Neural cell (in vitro differentiated cells): ENCODE data around the gene BAIAP2L1. TPM values are rescaled to one million over a fixed set of nuclear protein-coding genes. Genes with fewer than 3 reads are reported as not detected.

Experiments
- H2AFZ ChIP-seq: fragments of 200-600, 300-800 bp; sonication (generic), shearing (Covaris generic); 2 replicates; pipeline ENCODE4 v1.6.0; 2014; ENCODE audit warnings: low read depth, mild to moderate bottlenecking, antibody characterized with exemption, low read length, moderate library complexity
- H3F3A ChIP-seq: fragments of 200-600 bp; shearing (Covaris generic); 2 replicates; pipeline ENCODE4 v1.6.1; 2016; ENCODE audit warnings: mild to moderate bottlenecking, moderate library complexity, mixed read lengths, antibody characterized with exemption, low read length; ENCODE audit not compliant: insufficient read depth, poor library complexity, severe bottlenecking
- H3K27ac ChIP-seq: fragments of 200-600, 300-800 bp; sonication (generic), shearing (Covaris generic); 2 replicates; pipeline ENCODE4 v1.5.1; 2014; ENCODE audit warnings: mild to moderate bottlenecking, low read length, moderate library complexity
- H3K27me3 ChIP-seq: fragments of 300-800, 200-600 bp; sonication (generic), shearing (Covaris generic); 2 replicates; pipeline ENCODE4 v1.6.0; 2014; ENCODE audit warnings: mild to moderate bottlenecking, low read depth, low read length, moderate library complexity; ENCODE audit not compliant: insufficient read depth
- H3K36me3 ChIP-seq: fragments of 300-800, 200-600 bp; sonication (generic), shearing (Covaris generic); 2 replicates; pipeline ENCODE4 v1.5.1; 2014; ENCODE audit warnings: mild to moderate bottlenecking, antibody characterized with exemption, low read length, moderate library complexity; ENCODE audit not compliant: insufficient read depth
- H3K4me2 ChIP-seq: fragments of 300-800, 200-600 bp; sonication (generic), shearing (Covaris generic); 2 replicates; pipeline ENCODE4 v1.6.0; 2014; ENCODE audit warnings: mild to moderate bottlenecking, low read length
- H3K4me3 ChIP-seq: fragments of 300-800, 200-600 bp; sonication (generic), shearing (Covaris generic); 2 replicates; pipeline ENCODE4 v1.5.1; 2014; ENCODE audit warnings: mild to moderate bottlenecking, low read length, moderate library complexity
- H3K79me2 ChIP-seq: fragments of 200-600 bp; shearing (Covaris generic); replicated peaks from 2 replicates; pipeline ENCODE4 v1.6.0; 2014; ENCODE audit warnings: mild to moderate bottlenecking, low read length, moderate library complexity; ENCODE audit not compliant: insufficient read depth
- H3K9ac ChIP-seq: fragments of 300-800, 200-600 bp; sonication (generic), shearing (Covaris generic); 2 replicates; pipeline ENCODE4 v1.6.1; 2016; ENCODE audit warnings: mild to moderate bottlenecking, low read length, mixed read lengths
- H3K9me2 ChIP-seq: fragments of 200-600 bp; shearing (Covaris generic); 2 replicates; pipeline ENCODE4 v1.6.1; 2016; ENCODE audit warnings: mild to moderate bottlenecking, low read length, mixed read lengths; ENCODE audit not compliant: insufficient read depth
- H3K9me3 ChIP-seq: fragments of 200-600, 300-800 bp; sonication (generic), shearing (Covaris generic); 2 replicates; pipeline ENCODE4 v1.6.1; 2016; ENCODE audit warnings: mild to moderate bottlenecking, mixed run types, low read length, moderate library complexity, mixed read lengths
- H4K20me1 ChIP-seq: fragments of 200-600 bp; shearing (Covaris generic); 2 replicates; pipeline ENCODE4 v1.6.1; 2016; ENCODE audit warnings: mild to moderate bottlenecking, mixed run types; ENCODE audit not compliant: insufficient read depth
- EP300 ChIP-seq: fragments of 450-650 bp; conservative IDR thresholded peaks from 2 replicates; pipeline ENCODE4 v1.6.1; 2014; ENCODE audit warnings: antibody characterized with exemption, mild to moderate bottlenecking, moderate library complexity; ENCODE audit not compliant: poor library complexity, severe bottlenecking
- EZH2 ChIP-seq: fragments of 200-600, 300-800 bp; shearing (Covaris generic), sonication (generic); IDR thresholded peaks from 2 replicates; pipeline ENCODE4 v1.6.1; 2014; ENCODE audit warnings: antibody characterized with exemption, low read length, borderline replicate concordance, mild to moderate bottlenecking; ENCODE audit not compliant: insufficient read depth, poor library complexity, severe bottlenecking
- MXI1 ChIP-seq: fragments of 450-650 bp; conservative IDR thresholded peaks from 2 replicates; pipeline ENCODE4 v1.6.1; 2014; ENCODE audit warnings: antibody characterized with exemption, mild to moderate bottlenecking; ENCODE audit not compliant: poor library complexity, severe bottlenecking
- POLR2AphosphoS5 ChIP-seq: IDR thresholded peaks from 2 replicates; pipeline ENCODE4 v1.6.1; 2012
- RAD21 ChIP-seq: fragments of 450-650 bp; conservative IDR thresholded peaks from 2 replicates; pipeline ENCODE4 v1.6.1; 2014; ENCODE audit warnings: antibody characterized with exemption, mild to moderate bottlenecking, moderate library complexity
- SMC3 ChIP-seq: fragments of 450-650 bp; conservative IDR thresholded peaks from 2 replicates; pipeline ENCODE4 v1.6.1; 2014; ENCODE audit warnings: antibody characterized with exemption, mild to moderate bottlenecking, moderate library complexity; ENCODE audit not compliant: poor library complexity
- TAF1 ChIP-seq: IDR thresholded peaks from 2 replicates; pipeline ENCODE4 v1.6.1; 2012; ENCODE audit warnings: low read depth
- polyA plus RNA-seq: library from polyadenylated mRNA; depleted of rRNA; stranded (reverse); fragments of >200 nt; gene quantifications from 2 replicates; pipeline ENCODE4 v1.2.3, GENCODE V29; 2014
- TF ChIP-seq, protein P1 (sequence below): fragments of 450-650 bp; IDR thresholded peaks from 2 replicates; pipeline ENCODE4 v1.5.1; 2014; ENCODE audit warnings: antibody characterized with exemption, mild to moderate bottlenecking, moderate library complexity; ENCODE audit not compliant: poor library complexity, severe bottlenecking
- TF ChIP-seq, protein P2 (sequence below): IDR thresholded peaks from 2 replicates; pipeline ENCODE4 v1.6.1; 2012; ENCODE audit warnings: borderline replicate concordance

BAIAP2L1 gene
- polyA plus RNA-seq, 1 donor from 2014 or later = not detected

DNA sequence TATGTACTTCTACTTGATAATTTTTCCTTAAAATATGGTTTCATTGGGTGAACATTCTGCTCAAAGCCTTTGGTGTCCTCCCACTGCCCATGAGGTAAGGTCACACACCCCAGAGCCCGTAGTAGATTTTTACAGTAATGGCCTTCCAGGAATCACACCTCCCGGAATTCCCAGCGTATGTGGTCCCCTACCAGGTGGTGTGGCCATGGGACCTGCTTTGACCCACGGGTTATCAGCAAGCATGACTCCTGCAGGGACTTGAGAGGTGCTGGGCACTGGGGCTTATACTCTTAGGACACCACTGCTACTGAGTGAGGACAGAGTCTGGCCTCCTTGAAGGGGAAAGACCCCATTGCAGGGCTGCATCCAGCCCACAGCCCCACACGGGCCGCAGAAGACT is 42.2 kb downstream of the BAIAP2L1 start:
- H3K79me2 ChIP-seq = no peaks in the 10 kb centered on the region
- H3K4me3 ChIP-seq = no peak overlapping the region
- no peaks in the 10 kb centered on the region for H3K9me3 ChIP-seq
- TF ChIP-seq, protein P1, sequence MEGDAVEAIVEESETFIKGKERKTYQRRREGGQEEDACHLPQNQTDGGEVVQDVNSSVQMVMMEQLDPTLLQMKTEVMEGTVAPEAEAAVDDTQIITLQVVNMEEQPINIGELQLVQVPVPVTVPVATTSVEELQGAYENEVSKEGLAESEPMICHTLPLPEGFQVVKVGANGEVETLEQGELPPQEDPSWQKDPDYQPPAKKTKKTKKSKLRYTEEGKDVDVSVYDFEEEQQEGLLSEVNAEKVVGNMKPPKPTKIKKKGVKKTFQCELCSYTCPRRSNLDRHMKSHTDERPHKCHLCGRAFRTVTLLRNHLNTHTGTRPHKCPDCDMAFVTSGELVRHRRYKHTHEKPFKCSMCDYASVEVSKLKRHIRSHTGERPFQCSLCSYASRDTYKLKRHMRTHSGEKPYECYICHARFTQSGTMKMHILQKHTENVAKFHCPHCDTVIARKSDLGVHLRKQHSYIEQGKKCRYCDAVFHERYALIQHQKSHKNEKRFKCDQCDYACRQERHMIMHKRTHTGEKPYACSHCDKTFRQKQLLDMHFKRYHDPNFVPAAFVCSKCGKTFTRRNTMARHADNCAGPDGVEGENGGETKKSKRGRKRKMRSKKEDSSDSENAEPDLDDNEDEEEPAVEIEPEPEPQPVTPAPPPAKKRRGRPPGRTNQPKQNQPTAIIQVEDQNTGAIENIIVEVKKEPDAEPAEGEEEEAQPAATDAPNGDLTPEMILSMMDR = no peak
- TF ChIP-seq RAD21 (no peak), EP300 (no peak), TAF1 (no peak), POLR2AphosphoS5 (no peak), SMC3 (no peak), EZH2 (no peak)
- TF ChIP-seq, protein P2, sequence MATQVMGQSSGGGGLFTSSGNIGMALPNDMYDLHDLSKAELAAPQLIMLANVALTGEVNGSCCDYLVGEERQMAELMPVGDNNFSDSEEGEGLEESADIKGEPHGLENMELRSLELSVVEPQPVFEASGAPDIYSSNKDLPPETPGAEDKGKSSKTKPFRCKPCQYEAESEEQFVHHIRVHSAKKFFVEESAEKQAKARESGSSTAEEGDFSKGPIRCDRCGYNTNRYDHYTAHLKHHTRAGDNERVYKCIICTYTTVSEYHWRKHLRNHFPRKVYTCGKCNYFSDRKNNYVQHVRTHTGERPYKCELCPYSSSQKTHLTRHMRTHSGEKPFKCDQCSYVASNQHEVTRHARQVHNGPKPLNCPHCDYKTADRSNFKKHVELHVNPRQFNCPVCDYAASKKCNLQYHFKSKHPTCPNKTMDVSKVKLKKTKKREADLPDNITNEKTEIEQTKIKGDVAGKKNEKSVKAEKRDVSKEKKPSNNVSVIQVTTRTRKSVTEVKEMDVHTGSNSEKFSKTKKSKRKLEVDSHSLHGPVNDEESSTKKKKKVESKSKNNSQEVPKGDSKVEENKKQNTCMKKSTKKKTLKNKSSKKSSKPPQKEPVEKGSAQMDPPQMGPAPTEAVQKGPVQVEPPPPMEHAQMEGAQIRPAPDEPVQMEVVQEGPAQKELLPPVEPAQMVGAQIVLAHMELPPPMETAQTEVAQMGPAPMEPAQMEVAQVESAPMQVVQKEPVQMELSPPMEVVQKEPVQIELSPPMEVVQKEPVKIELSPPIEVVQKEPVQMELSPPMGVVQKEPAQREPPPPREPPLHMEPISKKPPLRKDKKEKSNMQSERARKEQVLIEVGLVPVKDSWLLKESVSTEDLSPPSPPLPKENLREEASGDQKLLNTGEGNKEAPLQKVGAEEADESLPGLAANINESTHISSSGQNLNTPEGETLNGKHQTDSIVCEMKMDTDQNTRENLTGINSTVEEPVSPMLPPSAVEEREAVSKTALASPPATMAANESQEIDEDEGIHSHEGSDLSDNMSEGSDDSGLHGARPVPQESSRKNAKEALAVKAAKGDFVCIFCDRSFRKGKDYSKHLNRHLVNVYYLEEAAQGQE = no peak
- H4K20me1 ChIP-seq = no peaks in the 10 kb centered on the region
- no peak overlapping the region for H3K9ac ChIP-seq
- no peak overlapping the region for H3K27ac ChIP-seq
- H3K9me2 ChIP-seq = no peaks in the 10 kb centered on the region
- no peak overlapping the region for H3K4me2 ChIP-seq
- H3K36me3 ChIP-seq = no peaks in the 10 kb centered on the region
- H2AFZ ChIP-seq = no peak overlapping the region
- H3F3A ChIP-seq = no peaks in the 10 kb centered on the region
- H3K27me3 ChIP-seq = no peaks in the 10 kb centered on the region

DNA sequence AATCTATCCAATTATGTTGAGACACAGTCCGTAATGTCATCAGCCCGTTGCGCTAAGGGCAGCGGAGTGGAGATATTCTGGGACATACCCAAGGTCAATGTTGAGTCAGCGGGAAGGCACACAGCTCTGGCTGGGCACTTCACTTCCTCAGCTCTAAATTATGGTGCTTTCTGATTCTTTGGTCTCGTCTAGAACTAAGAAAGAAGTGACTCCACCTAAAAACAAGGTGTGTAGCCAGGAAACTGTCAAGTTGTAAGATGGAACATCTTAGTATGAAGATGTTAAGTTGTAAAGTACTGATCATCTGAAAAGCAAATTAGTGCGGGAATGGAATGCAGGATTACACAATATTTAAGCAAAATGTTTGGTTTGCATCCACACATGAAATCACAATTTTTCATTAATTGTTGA is 43.1 kb downstream of the BAIAP2L1 start:
- no peaks in the 10 kb centered on the region for H3K36me3 ChIP-seq

DNA sequence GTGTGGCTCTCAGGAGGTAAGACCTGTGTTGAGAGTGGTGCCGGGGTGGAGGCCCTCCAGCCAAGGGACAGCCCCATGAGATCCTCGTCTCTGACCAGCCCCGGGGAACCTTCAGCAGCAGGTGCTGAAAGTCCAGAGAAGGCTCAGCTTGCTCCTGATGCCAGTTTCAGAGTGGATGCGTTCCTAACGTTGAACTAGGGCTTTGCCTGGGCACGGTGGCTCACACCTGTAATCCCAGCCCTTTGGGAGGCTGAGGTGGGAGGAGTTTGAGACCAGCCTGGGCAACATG is 45.7 kb downstream of the BAIAP2L1 start:
- H3K27me3 ChIP-seq = no peaks in the 10 kb centered on the region
- no peak overlapping the region for H3K9ac ChIP-seq
- H3K27ac ChIP-seq = no peak overlapping the region
- no peak overlapping the region for H3K4me3 ChIP-seq
- H3F3A ChIP-seq = no peaks in the 10 kb centered on the region
- no peak overlapping the region for H3K4me2 ChIP-seq
- H2AFZ ChIP-seq = no peak overlapping the region
- no peaks in the 10 kb centered on the region for H3K36me3 ChIP-seq
- TF ChIP-seq, protein P1 = no peak
- TF ChIP-seq SMC3 (no peak), MXI1 (no peak), EP300 (no peak), EZH2 (no peak), RAD21 (no peak), TAF1 (no peak), POLR2AphosphoS5 (no peak)
- TF ChIP-seq, protein P2 = no peak
- H3K9me3 ChIP-seq = no peaks in the 10 kb centered on the region
- H4K20me1 ChIP-seq = no peaks in the 10 kb centered on the region
- H3K79me2 ChIP-seq = no peaks in the 10 kb centered on the region
- no peaks in the 10 kb centered on the region for H3K9me2 ChIP-seq

More for the DNA sequence above, 43.1 kb downstream of the BAIAP2L1 start:
- Histone ChIP-seq H3K4me3 (no peak overlapping the region), H3K79me2 (no peaks in the 10 kb centered on the region), H3K27ac (no peak overlapping the region), H3K27me3 (no peaks in the 10 kb centered on the region), H3K9ac (no peak overlapping the region), H4K20me1 (no peaks in the 10 kb centered on the region), H3K4me2 (no peak overlapping the region), H3K9me3 (no peaks in the 10 kb centered on the region), H2AFZ (no peak overlapping the region), H3F3A (no peaks in the 10 kb centered on the region), H3K9me2 (no peaks in the 10 kb centered on the region)
- TF ChIP-seq POLR2AphosphoS5 (no peak), EZH2 (no peak)
